ENCODE measurements around the gene VASH1.
A peak's percentile ranks its signal among the peaks of the same experiment; 100 is the strongest.

VASH1 gene

GRCh38 chr14:76832503-76832988 lies 71.3 kb downstream of the VASH1 start:
- peak in 1 of 2 experiments; percentile 8 for DNase-seq

Data from Kasumi-1 (cell line).